ENCODE measurements around the gene ZMYND12.

ZMYND12 gene

DNA sequence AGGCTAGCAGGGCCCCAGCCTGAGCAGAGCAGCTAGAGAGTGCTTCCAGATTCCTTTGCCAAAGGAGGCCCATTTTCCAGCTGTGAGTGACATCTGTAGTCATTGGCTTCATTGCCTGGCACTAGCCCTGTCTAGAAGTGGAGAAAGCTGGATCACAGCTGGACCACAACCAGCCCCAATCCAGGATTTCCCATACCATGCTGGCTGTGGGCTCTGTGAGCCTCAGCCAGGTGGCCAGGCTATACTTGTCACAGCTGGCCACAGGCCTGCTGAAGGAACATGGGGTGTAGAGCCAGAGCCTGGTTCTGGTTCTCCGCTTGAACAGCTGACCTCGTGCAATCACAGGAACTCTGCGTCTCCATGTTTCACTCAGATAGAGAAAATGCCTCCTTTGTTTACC, 38.7 kb downstream of the ZMYND12 start:
- ChIA-PET CTCF (interaction anchor here (1.0 kb wide), 1 partner anchor 243 kb away, joined by 3 read pairs; no protein-coding TSS in a partner anchor), POLR2A (no interaction called here)
- no peak overlapping the region for H3K4me3 ChIP-seq (ENCODE audit: low read depth, low read length)
- no peak for DNase-seq (ENCODE audit: low read depth, low spot score)
- no peak for TF ChIP-seq CTCF (IDR thresholded peaks at IDR 0.05; ENCODE audit: insufficient read depth, low read length, missing control alignments)

DNA sequence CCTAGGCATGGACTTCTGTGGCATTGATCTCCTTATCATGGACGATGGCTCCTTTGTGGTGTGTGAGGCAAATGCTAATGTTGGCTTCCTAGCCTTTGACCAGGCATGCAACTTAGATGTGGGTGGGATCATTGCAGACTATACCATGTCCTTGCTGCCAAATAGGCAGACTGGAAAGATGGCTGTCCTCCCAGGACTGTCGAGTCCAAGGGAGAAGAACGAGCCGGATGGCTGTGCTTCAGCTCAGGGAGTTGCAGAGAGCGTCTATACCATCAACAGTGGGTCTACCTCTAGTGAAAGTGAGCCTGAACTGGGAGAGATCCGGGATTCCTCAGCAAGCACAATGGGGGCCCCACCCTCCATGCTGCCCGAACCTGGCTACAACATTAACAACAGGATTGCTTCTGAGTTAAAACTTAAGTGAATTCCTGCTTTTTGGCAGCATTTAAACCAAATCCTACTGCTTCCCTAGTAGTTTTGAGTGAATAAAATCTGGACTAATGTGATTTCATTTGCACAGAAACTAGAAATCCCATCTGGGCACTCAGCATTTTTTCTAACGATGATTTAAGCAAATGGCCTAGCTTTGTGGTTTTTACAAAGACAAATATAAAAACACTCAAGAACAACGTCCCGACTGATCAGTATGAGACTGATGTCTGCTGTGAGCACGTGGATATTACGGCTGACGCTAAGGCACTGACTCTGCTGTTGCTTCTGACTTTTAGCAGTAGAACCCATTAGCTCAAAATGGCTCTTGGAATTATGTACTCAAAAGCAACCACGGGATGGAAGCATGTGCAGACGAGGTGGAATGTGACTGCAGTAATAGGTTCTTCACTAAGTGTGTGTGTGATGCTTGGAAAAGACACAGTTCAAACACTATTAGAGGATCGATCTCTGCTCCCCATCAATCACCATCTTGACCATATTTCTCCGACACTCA, 41.0 kb downstream of the ZMYND12 start:
- no peak overlapping the region for H3K4me3 ChIP-seq (ENCODE audit: low read depth, low read length)
- ChIA-PET CTCF (no interaction called here), POLR2A (interaction anchor here (0.8 kb wide), 1 partner anchor 25 kb away, joined by 5 read pairs; no protein-coding TSS in a partner anchor)
- no peak for DNase-seq (ENCODE audit: low read depth, low spot score)
- TF ChIP-seq CTCF (IDR thresholded peaks at IDR 0.05; ENCODE audit: insufficient read depth, low read length, missing control alignments), result no peak

DNA sequence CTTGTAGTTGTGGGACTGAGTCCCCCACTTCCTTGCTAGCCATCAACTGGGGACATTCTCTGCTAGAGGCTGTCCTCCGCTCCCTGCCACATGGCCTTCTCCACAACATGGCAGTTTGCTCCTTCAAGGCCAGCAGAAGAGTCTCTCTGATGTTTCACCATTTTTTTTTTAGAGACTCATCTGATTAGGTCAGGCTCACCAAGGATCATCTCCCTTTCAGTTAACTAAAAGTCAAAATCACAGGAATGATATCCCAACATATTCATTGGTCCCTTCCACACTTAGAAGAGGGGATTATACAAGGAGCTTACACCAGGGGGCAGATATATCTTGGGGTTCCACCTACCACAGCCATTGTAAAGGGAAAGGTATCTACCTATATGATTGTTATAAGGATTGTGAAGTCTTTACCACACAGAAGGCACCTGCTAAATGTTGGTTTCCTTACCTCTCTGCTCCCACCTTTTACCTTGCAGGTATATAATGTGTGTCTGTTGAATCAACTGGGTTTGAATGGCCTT, 51.9 kb downstream of the ZMYND12 start:
- POLR2A ChIA-PET, result no interaction called here
- no peak for DNase-seq (ENCODE audit: low read depth, low spot score)
- H3K4me3 ChIP-seq (ENCODE audit: low read depth, low read length), result no peak overlapping the region
- CTCF ChIA-PET, result no interaction called here
- TF ChIP-seq CTCF (IDR thresholded peaks at IDR 0.05; ENCODE audit: insufficient read depth, low read length, missing control alignments), result no peak

- TF ChIP-seq CTCF (IDR thresholded peaks at IDR 0.05; ENCODE audit: insufficient read depth, low read length, missing control alignments), result no peak
- H3K4me3 ChIP-seq (ENCODE audit: low read depth, low read length), result no peak overlapping the region
- CTCF ChIA-PET, result no interaction called here
- POLR2A ChIA-PET, result no interaction called here
- DNase-seq (ENCODE audit: low read depth, low spot score), result no peak
Observed at GRCh38 chr1:42399315-42400100, 56.3 kb downstream of the ZMYND12 start.

DNA sequence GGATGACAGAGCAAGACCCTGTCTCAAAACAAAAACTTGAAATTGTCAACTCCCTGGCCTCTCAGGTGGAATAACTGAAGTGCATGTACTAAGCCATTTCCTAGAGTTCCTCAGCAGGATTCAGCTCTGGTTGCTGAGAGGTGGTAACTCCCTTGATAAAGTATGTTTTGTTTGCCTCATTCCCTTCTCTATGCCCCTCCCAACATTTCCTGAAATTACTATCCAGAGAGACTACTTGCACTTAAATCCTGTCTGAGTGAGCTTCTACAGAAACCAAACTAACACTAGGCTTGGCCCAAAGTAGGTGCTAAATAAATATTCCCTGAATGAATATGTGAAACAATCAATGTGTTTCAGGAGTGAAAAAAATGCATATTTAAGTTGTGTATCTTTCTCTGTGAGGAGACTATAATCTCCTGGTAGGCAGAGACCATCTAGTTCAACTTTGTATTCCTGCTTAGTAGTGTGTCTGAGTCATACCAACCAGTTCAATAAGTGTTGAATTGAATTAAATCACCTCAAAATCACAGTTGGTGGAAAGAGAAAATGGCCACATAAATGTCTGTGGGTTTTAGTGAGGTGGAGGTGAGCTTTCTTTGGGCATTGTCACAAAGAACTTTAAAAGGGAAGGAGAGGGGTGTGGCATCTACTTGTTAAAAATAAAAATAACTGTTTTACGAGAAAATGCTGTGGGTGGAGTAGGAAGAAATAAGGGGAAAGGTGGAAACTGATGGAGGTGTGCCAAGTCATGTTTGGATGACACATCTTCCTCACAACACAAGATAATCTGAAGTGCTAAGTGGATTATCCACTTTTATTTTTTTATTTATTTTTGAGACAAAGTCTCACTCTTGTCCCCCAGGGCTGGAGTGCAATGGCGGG, 62.6 kb downstream of the ZMYND12 start:
- DNase-seq (ENCODE audit: low read depth, low spot score), result no peak
- H3K4me3 ChIP-seq (ENCODE audit: low read depth, low read length), result no peak overlapping the region
- POLR2A ChIA-PET, result no interaction called here
- no peak for TF ChIP-seq CTCF (IDR thresholded peaks at IDR 0.05; ENCODE audit: insufficient read depth, low read length, missing control alignments)
- CTCF ChIA-PET, result no interaction called here
